A375 (cell line): ENCODE measurements around the gene CD300LB. TPM values are rescaled to one million over a fixed set of nuclear protein-coding genes. Genes with fewer than 3 reads are reported as not detected.

Source experiments
- total RNA-seq: library from RNA; depleted of rRNA; stranded (reverse); fragments of >200 nt; shearing (Covaris generic); gene quantifications from 2 replicates; pipeline ENCODE4 v1.2.3, GENCODE V29; 2014; rRNA removed

CD300LB gene
- total RNA-seq: not detected in 2 replicates

GRCh38 chr17:74531231-74531761 is at the start of gene CD300LB:
TSS of gene CD300LB (minus strand) at chr17:74531475. CDS start at chr17:74531350, 125 bp downstream.

GRCh38 chr17:74567397-74567796 is 36.1 kb upstream of the CD300LB start, which contains the start of gene CD300H:
TSS of gene CD300H (minus strand) at chr17:74567509.

GRCh38 chr17:74545843-74546230 is 14.6 kb upstream of the CD300LB start, which contains the start of gene CD300C:
TSS of gene CD300C (minus strand) at chr17:74546115. CDS start at chr17:74545782, 333 bp downstream.

Other genes starting within 250 kb of the CD300LB start
- not detected in 2 replicates for gene KIF19, start 205.2 kb downstream of the CD300LB start, total RNA-seq
- gene BTBD17, start 169.6 kb downstream of the CD300LB start, total RNA-seq: not detected in 2 replicates
- not detected in 2 replicates for gene GPR142, start 164.0 kb downstream of the CD300LB start, total RNA-seq
- gene GPRC5C, start 99.4 kb downstream of the CD300LB start, total RNA-seq: 0.74 and 1.3 TPM in 2 replicates
- gene CD300A, start 64.8 kb downstream of the CD300LB start, total RNA-seq: not detected in 2 replicates
- not detected in 2 replicates for gene CD300C, start 14.6 kb upstream of the CD300LB start, total RNA-seq
- gene CD300H, start 36.0 kb upstream of the CD300LB start, total RNA-seq: not detected in 2 replicates
- gene CD300LD, start 60.8 kb upstream of the CD300LB start, total RNA-seq: not detected in 2 replicates
- not detected in 2 replicates for gene CD300E, start 92.3 kb upstream of the CD300LB start, total RNA-seq
- gene CD300LF, start 181.4 kb upstream of the CD300LB start, total RNA-seq: not detected in 2 replicates
- 0.04 TPM in 1 of 2 replicates, not detected in the other for gene RAB37, start 205.8 kb upstream of the CD300LB start, total RNA-seq
- 19.8 and 25.8 TPM in 2 replicates for gene NHERF1, start 217.2 kb upstream of the CD300LB start, total RNA-seq
- 44.6 and 47.7 TPM in 2 replicates for gene NAT9, start 244.9 kb upstream of the CD300LB start, total RNA-seq